SJCRH30 (cell line): ENCODE results near the gene DST. TPM values are rescaled to one million over a fixed set of nuclear protein-coding genes. Genes with fewer than 3 reads are reported as not detected.
"Not testable (repeated sequence)": the region's sequence is repeated elsewhere in the genome, so short reads cannot be mapped to it uniquely, and the experiment has no call there.

Source experiments
- DNase-seq, 2 experiments: peaks; one replicate each; pipeline ENCODE4 v3.0.0-alpha.2; 2015 to 2020
- H3K27ac ChIP-seq: fragments of 250-450 bp; sonication (Bioruptor Pico); 2 replicates; pipeline ENCODE4 v1.5.1; 2020; ENCODE audit warnings: mild to moderate bottlenecking, moderate library complexity
- H3K27me3 ChIP-seq: fragments of 250-450 bp; sonication (Bioruptor Pico); 2 replicates; pipeline ENCODE4 v1.5.1; 2020; ENCODE audit warnings: mild to moderate bottlenecking, moderate library complexity
- H3K36me3 ChIP-seq: fragments of 250-450 bp; sonication (Bioruptor Pico); 2 replicates; pipeline ENCODE4 v1.5.1; 2020; ENCODE audit warnings: mild to moderate bottlenecking, moderate library complexity
- H3K4me1 ChIP-seq: fragments of 250-450 bp; sonication (Bioruptor Pico); 2 replicates; pipeline ENCODE4 v1.5.1; 2020; ENCODE audit warnings: mild to moderate bottlenecking, moderate library complexity
- H3K4me3 ChIP-seq: fragments of 250-450 bp; sonication (Bioruptor Pico); 2 replicates; pipeline ENCODE4 v1.5.1; 2020; ENCODE audit warnings: mild to moderate bottlenecking, moderate library complexity
- H3K9me3 ChIP-seq: fragments of 250-450 bp; sonication (Bioruptor Pico); replicated peaks from 2 replicates; pipeline ENCODE4 v1.5.1; 2020; ENCODE audit warnings: mild to moderate bottlenecking, moderate library complexity
- total RNA-seq: library from RNA; depleted of rRNA; stranded (reverse); fragments of >200 nt; shearing (Covaris generic); gene quantifications from 2 replicates; pipeline ENCODE4 v1.2.3, GENCODE V29; 2014

DST gene
- total RNA-seq, 1 experiment from 2014 or later: 87.9 TPM

GRCh38 chr6:56505512-56506260, 137.0 kb downstream of the DST start:
- no peak for DNase-seq
- Histone ChIP-seq H3K36me3 (peaks cover 35% of the 10 kb centered on the region), H3K9me3 (no peaks in the 10 kb centered on the region), H3K4me1 (no peaks in the 10 kb centered on the region), H3K4me3 (no peak overlapping the region), H3K27ac (no peak overlapping the region), H3K27me3 (no peaks in the 10 kb centered on the region)

- Histone ChIP-seq H3K36me3 (peaks cover 32% of the 10 kb centered on the region), H3K27me3 (no peaks in the 10 kb centered on the region), H3K27ac (no peak overlapping the region), H3K4me1 (no peaks in the 10 kb centered on the region), H3K9me3 (no peaks in the 10 kb centered on the region), H3K4me3 (no peak overlapping the region)
- DNase-seq: no peak
Measured at GRCh38 chr6:56501993-56502392, 140.7 kb downstream of the DST start.

- no peak for DNase-seq
- Histone ChIP-seq H3K27ac (no peak overlapping the region), H3K9me3 (no peaks in the 10 kb centered on the region), H3K27me3 (no peaks in the 10 kb centered on the region), H3K4me3 (no peak overlapping the region), H3K4me1 (no peaks in the 10 kb centered on the region), H3K36me3 (peaks cover 38% of the 10 kb centered on the region)
Measured at GRCh38 chr6:56499095-56499494, 143.6 kb downstream of the DST start.

- H3K9me3 ChIP-seq: no peaks in the 10 kb centered on the region
- no peaks in the 10 kb centered on the region for H3K27me3 ChIP-seq
- H3K4me1 ChIP-seq: no peaks in the 10 kb centered on the region
- DNase-seq: no peak
- H3K4me3 ChIP-seq: no peak overlapping the region
- no peak overlapping the region for H3K27ac ChIP-seq
- H3K36me3 ChIP-seq: peaks cover 39% of the 10 kb centered on the region
Measured at GRCh38 chr6:56497691-56498090, 145.0 kb downstream of the DST start.

- Histone ChIP-seq H3K4me3 (no peak overlapping the region), H3K27ac (no peak overlapping the region), H3K27me3 (no peaks in the 10 kb centered on the region), H3K36me3 (peaks cover 40% of the 10 kb centered on the region), H3K9me3 (no peaks in the 10 kb centered on the region), H3K4me1 (no peaks in the 10 kb centered on the region)
- no peak for DNase-seq
Measured at GRCh38 chr6:56497240-56497639, 145.4 kb downstream of the DST start.

- H3K27ac ChIP-seq, DNase-seq, H3K4me3 ChIP-seq, H3K9me3 ChIP-seq, H3K4me1 ChIP-seq, H3K27me3 ChIP-seq: not testable (repeated sequence)
- peaks cover 39% of the 10 kb centered on the region for H3K36me3 ChIP-seq
Measured at GRCh38 chr6:56496650-56497049, 146.0 kb downstream of the DST start.

- H3K36me3 ChIP-seq: peaks cover 29% of the 10 kb centered on the region
Measured at GRCh38 chr6:56495654-56496053, 147.0 kb downstream of the DST start.

GRCh38 chr6:56491606-56492328, 150.9 kb downstream of the DST start:
- peaks cover 33% of the 10 kb centered on the region for H3K36me3 ChIP-seq

More at GRCh38 chr6:56495654-56496053, 147.0 kb downstream of the DST start:
- Histone ChIP-seq H3K4me3 (no peak overlapping the region), H3K27me3 (no peaks in the 10 kb centered on the region), H3K9me3 (no peaks in the 10 kb centered on the region), H3K27ac (no peak overlapping the region), H3K4me1 (no peaks in the 10 kb centered on the region)
- DNase-seq: no peak

GRCh38 chr6:56490993-56491392, 151.7 kb downstream of the DST start:
- Histone ChIP-seq H3K9me3 (no peaks in the 10 kb centered on the region), H3K27ac (no peak overlapping the region), H3K4me3 (no peak overlapping the region), H3K36me3 (peaks cover 30% of the 10 kb centered on the region), H3K27me3 (no peaks in the 10 kb centered on the region), H3K4me1 (no peaks in the 10 kb centered on the region)
- no peak for DNase-seq

More at GRCh38 chr6:56491606-56492328, 150.9 kb downstream of the DST start:
- Histone ChIP-seq H3K4me3 (no peak overlapping the region), H3K27me3 (no peaks in the 10 kb centered on the region), H3K4me1 (no peaks in the 10 kb centered on the region), H3K27ac (no peak overlapping the region), H3K9me3 (no peaks in the 10 kb centered on the region)
- DNase-seq: peak in 1 of 2 experiments; percentile 5

GRCh38 chr6:56489559-56489958, 153.1 kb downstream of the DST start:
- H3K36me3 ChIP-seq: peaks cover 31% of the 10 kb centered on the region
- no peaks in the 10 kb centered on the region for H3K9me3 ChIP-seq
- H3K27ac ChIP-seq: no peak overlapping the region
- no peaks in the 10 kb centered on the region for H3K27me3 ChIP-seq
- no peak for DNase-seq
- H3K4me3 ChIP-seq: no peak overlapping the region
- H3K4me1 ChIP-seq: no peaks in the 10 kb centered on the region

- no peak overlapping the region for H3K27ac ChIP-seq
- no peaks in the 10 kb centered on the region for H3K9me3 ChIP-seq
- DNase-seq: no peak
- H3K27me3 ChIP-seq: no peaks in the 10 kb centered on the region
- H3K4me1 ChIP-seq: no peaks in the 10 kb centered on the region
- H3K4me3 ChIP-seq: no peak overlapping the region
- peaks cover 32% of the 10 kb centered on the region for H3K36me3 ChIP-seq
Measured at GRCh38 chr6:56488281-56488680, 154.4 kb downstream of the DST start.

GRCh38 chr6:56486681-56487080, 156.0 kb downstream of the DST start:
- H3K4me3 ChIP-seq: no peak overlapping the region
- no peak for DNase-seq
- H3K27ac ChIP-seq: no peak overlapping the region
- no peaks in the 10 kb centered on the region for H3K9me3 ChIP-seq
- peaks cover 26% of the 10 kb centered on the region for H3K36me3 ChIP-seq
- no peaks in the 10 kb centered on the region for H3K4me1 ChIP-seq
- H3K27me3 ChIP-seq: no peaks in the 10 kb centered on the region

GRCh38 chr6:56484669-56485068, 158.0 kb downstream of the DST start:
- no peaks in the 10 kb centered on the region for H3K27me3 ChIP-seq
- H3K4me1 ChIP-seq: no peaks in the 10 kb centered on the region
- no peak overlapping the region for H3K4me3 ChIP-seq
- no peak overlapping the region for H3K27ac ChIP-seq
- no peak for DNase-seq
- H3K9me3 ChIP-seq: no peaks in the 10 kb centered on the region
- H3K36me3 ChIP-seq: peaks cover 46% of the 10 kb centered on the region

GRCh38 chr6:56483929-56484328, 158.8 kb downstream of the DST start:
- H3K27ac ChIP-seq: no peak overlapping the region
- no peak overlapping the region for H3K4me3 ChIP-seq
- H3K4me1 ChIP-seq: no peaks in the 10 kb centered on the region
- H3K9me3 ChIP-seq: no peaks in the 10 kb centered on the region
- H3K36me3 ChIP-seq: peaks cover 49% of the 10 kb centered on the region
- no peak for DNase-seq
- H3K27me3 ChIP-seq: no peaks in the 10 kb centered on the region

- Histone ChIP-seq H3K9me3 (no peaks in the 10 kb centered on the region), H3K4me1 (no peaks in the 10 kb centered on the region), H3K27me3 (no peaks in the 10 kb centered on the region), H3K4me3 (no peak overlapping the region), H3K36me3 (peaks cover 46% of the 10 kb centered on the region), H3K27ac (no peak overlapping the region)
- no peak for DNase-seq
Measured at GRCh38 chr6:56482525-56482924, 160.2 kb downstream of the DST start.
